Stimulated activated CD4-positive, alpha-beta T cell treated with anti-CD3 and anti-CD28 coated beads, Interleukin-4, amount 100 ng/mL, for 24 hours (primary cell): ENCODE data around the gene SAP30BP.

Experiments used
- DNase-seq: peaks from one replicate; pipeline ENCODE4 v3.0.0-alpha.2; 2020

SAP30BP gene

DNA sequence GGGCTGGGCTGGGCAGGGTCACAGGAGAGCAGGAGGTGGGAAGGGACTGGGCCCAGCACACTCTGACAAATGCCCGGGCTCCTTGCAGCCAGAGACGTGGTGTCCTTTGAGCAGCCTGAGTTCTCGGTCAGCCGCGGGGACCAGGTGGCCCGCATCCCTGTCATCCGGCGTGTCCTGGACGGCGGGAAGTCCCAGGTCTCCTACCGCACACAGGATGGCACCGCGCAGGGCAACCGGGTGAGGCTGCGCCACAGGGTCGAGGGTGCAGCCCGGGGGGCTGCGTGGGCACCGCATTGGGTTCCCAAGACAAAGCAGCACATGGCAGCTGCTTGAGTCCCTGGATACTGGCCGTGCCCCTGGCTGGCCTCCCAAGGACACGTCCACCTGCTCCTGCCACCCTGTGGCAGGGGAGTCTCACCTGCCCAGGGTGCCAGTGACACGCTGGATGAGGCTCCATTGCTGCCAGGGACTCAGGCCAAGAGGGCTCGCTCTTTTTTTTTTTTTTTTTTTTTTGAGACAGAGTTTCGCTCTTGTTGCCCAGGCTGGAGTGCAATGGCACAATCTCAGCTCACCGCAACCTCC is 76.6 kb downstream of the SAP30BP start:
- no peak for DNase-seq

- no peak for DNase-seq
Measured at GRCh38 chr17:75748706-75749105, 81.6 kb downstream of the SAP30BP start.

- peak; percentile 91 for DNase-seq
Measured at GRCh38 chr17:75749545-75750389, 82.6 kb downstream of the SAP30BP start.

DNA sequence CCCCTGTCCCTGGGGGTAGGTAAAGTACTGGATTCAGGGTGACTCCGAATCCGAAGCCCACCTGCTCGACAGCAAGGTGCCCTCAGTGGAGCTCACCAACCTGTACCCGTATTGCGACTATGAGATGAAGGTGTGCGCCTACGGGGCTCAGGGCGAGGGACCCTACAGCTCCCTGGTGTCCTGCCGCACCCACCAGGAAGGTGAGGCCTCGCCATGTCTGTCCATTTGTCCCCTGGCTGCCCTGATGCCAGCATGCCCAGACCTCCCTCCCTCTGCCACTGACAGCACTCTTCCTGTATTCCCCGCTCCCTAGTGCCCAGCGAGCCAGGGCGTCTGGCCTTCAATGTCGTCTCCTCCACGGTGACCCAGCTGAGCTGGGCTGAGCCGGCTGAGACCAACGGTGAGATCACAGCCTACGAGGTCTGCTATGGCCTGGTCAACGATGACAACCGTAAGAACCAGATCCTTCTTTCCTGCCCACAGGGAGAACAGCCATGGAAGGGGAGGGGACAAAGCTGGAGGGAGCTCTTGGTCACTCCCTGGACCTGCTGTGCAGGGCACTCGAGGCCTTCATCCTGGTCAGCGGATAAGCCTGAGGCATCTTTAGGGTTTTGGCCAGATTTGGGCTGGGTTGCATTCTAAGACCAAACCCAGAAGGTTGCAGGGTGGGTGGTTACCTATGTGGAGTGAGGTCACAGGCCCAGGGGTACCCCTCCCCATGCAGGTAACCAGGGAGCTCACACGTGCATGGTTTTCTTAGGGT is 83.7 kb downstream of the SAP30BP start:
- no peak for DNase-seq

DNA sequence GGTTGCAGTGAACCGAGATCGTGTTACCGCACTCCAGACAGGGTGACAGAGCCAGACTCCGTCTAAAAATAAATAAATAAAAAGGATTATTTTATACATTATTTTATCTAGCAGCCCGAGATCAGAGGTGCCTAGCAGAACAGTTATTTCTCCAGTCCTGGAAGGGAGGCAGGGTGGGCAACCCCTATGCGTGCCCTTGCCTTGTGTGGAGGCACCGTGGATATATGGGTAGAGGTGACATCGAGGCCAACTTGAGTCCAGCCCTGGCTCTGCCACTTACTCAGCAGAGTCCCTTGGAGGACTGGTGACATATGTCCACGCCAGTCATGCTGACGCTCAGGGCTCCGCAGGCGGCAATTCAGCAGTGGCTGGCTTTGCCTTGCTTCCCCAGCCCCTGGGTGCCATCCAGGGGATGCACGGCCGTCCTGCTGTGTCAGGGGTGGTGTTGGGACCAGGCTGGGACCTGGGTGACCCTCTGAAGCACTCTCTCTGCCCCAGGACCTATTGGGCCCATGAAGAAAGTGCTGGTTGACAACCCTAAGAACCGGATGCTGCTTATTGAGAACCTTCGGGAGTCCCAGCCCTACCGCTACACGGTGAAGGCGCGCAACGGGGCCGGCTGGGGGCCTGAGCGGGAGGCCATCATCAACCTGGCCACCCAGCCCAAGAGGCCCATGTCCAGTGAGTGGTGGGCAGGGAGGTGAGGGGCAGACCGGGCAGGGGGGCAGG is 84.7 kb downstream of the SAP30BP start:
- no peak for DNase-seq

DNA sequence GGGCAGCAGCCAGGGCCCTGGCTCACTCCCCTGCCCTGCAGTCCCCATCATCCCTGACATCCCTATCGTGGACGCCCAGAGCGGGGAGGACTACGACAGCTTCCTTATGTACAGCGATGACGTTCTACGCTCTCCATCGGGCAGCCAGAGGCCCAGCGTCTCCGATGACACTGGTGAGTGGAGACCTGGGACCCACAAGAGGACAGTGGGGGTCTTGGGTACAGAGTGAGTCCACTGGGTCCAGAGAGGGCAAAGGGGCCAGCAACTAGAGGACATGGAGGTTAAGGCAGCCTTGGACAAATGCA is 85.2 kb downstream of the SAP30BP start:
- DNase-seq, result no peak

GRCh38 chr17:75752802-75753513 is 85.8 kb downstream of the SAP30BP start:
- no peak for DNase-seq

DNA sequence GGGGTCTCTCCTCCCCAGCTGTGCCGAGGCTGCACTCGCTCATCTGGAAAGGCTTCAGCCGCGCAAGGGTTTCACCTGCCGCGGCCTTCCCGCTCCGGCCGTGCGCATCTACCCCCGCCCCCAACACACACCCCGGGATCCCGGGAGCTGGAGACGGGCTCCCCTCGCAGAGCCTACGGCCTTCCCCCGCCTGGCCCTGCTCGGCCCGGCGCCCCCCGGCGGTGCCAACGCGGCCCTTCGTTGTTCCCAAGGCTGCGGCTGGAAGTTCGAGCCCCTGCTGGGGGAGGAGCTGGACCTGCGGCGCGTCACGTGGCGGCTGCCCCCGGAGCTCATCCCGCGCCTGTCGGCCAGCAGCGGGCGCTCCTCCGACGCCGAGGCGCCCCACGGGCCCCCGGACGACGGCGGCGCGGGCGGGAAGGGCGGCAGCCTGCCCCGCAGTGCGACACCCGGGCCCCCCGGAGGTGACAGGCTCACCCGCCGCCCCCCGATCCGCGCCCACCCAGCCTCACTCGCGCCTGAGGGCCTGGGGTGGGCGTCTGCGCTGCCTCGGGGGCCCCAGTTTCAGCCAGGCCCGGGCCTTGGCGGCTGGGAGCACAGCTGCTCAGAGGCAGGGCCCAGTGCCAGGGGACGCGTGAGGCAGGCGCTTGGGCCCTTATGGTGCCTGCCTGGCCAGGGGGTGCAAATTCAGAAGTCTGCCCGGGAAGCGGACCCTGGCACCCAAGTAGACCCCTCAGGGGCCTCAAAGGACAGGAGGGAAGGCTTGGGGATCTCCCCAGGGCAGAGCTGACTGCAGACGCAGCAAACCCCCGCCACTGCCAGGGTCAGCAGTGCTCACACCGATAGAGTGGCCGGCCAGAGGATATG is 86.6 kb downstream of the SAP30BP start:
- DNase-seq, result peak; percentile 74

GRCh38 chr17:75754378-75755204 is 87.5 kb downstream of the SAP30BP start:
- DNase-seq, result no peak

- DNase-seq, result no peak
Measured at GRCh38 chr17:75755205-75755901, 88.2 kb downstream of the SAP30BP start.

DNA sequence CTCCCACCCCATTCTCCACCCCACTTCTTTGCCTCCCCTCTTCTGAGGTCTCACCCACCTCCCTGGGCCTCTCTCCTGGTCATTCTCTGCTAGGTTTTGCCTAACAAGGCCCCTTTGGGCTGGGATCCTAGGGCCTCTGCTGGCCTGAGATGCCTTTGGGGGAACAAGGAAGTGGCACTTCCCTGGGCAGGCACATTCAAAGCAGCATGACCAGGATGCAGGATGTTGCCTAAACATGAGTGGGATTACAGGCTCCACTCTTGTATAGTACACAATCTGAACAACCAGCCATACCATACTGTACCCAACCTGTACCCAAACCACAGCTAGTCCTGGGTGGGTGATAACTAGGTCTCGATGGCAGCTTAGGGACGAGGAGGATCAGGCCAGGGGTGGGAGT is 88.9 kb downstream of the SAP30BP start:
- DNase-seq, result no peak

DNA sequence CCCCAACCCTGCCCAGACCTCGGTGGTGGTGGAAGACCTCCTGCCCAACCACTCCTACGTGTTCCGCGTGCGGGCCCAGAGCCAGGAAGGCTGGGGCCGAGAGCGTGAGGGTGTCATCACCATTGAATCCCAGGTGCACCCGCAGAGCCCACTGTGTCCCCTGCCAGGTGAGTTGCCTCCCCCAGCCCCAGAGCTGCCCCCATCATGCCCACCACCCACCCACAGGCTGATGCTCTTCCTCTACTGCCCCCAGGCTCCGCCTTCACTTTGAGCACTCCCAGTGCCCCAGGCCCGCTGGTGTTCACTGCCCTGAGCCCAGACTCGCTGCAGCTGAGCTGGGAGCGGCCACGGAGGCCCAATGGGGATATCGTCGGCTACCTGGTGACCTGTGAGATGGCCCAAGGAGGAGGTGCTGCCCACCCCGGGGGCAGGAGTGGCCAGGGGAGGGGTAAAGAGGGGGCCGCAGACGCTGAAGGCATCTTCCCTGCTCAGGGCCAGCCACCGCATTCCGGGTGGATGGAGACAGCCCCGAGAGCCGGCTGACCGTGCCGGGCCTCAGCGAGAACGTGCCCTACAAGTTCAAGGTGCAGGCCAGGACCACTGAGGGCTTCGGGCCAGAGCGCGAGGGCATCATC is 89.4 kb downstream of the SAP30BP start:
- no peak for DNase-seq

DNA sequence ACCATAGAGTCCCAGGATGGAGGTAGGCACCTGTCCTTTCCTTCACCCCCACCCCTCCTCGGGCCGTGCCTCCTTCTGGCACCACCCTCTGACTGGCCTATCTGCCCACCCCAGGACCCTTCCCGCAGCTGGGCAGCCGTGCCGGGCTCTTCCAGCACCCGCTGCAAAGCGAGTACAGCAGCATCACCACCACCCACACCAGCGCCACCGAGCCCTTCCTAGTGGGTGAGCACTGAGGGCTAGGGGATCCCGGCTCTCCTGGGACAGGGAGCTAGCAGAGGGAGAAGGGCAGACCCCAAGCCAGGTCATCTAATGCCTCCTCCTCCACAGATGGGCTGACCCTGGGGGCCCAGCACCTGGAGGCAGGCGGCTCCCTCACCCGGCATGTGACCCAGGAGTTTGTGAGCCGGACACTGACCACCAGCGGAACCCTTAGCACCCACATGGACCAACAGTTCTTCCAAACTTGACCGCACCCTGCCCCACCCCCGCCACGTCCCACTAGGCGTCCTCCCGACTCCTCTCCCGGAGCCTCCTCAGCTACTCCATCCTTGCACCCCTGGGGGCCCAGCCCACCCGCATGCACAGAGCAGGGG is 90.0 kb downstream of the SAP30BP start:
- DNase-seq, result no peak
